Tibial artery (tissue), 4 donors: ENCODE measurements around the gene TEX29.

ENCODE experiments used
- DNase-seq, 2 donors: peaks; one replicate each; pipeline ENCODE4 v3.0.0-alpha.2; 2019
- H3K27ac ChIP-seq, 2 donors: fragments of 200-600 bp; sonication (generic) in 1 of 2; 1 replicate in 1 of 2; 2 replicates in 1 of 2; pipeline ENCODE4 v1.5.1; 2018 to 2019; ENCODE audit warnings: mild to moderate bottlenecking in 1 of 2
- H3K27me3 ChIP-seq, 2 donors: fragments of 200-600 bp; sonication (generic) in 1 of 2; one replicate each; pipeline versions ENCODE4 v1.5.1 to v1.6.0; 2016 to 2019
- H3K36me3 ChIP-seq, 3 donors: fragments of 200-600 bp; sonication (generic) in 2 of 3; one replicate each; pipeline ENCODE4 v1.5.1; 2016 to 2019; ENCODE audit warnings: mild to moderate bottlenecking in 2 of 3
- H3K4me1 ChIP-seq, 4 donors: fragments of 200-600 bp; sonication (generic) in 2 of 4; 1 replicate in 3 of 4; 2 replicates in 1 of 4; pipeline ENCODE4 v1.5.1; 2016 to 2019
- H3K4me3 ChIP-seq, 2 donors: fragments of 200-600 bp; sonication (generic) in 1 of 2; 1 replicate in 1 of 2; 2 replicates in 1 of 2; pipeline ENCODE4 v1.5.1; 2018 to 2019; ENCODE audit warnings: mild to moderate bottlenecking in 2 of 2
- H3K9me3 ChIP-seq, 3 donors: fragments of 200-600 bp; sonication (generic) in 1 of 3; one replicate each; pipeline ENCODE4 v1.5.1; 2016 to 2019
- intact Hi-C: fragments of 100-400 bp; cut with DNase I; formaldehyde crosslinking; loops from one replicate; pipeline ENCODE4 v1.15.0; 2023; ENCODE audit warnings: low total_unique reads
- TF ChIP-seq, protein P1 (sequence below), 2 experiments: fragments of 200-600 bp in 1 of 2; fragments of 450-650 bp in 1 of 2; IDR thresholded peaks; one replicate each; pipeline ENCODE4 v1.5.1; 2017 to 2019; ENCODE audit warnings: antibody characterized with exemption in 2 of 2, mild to moderate bottlenecking in 1 of 2, moderate library complexity in 1 of 2

TEX29 gene

DNA sequence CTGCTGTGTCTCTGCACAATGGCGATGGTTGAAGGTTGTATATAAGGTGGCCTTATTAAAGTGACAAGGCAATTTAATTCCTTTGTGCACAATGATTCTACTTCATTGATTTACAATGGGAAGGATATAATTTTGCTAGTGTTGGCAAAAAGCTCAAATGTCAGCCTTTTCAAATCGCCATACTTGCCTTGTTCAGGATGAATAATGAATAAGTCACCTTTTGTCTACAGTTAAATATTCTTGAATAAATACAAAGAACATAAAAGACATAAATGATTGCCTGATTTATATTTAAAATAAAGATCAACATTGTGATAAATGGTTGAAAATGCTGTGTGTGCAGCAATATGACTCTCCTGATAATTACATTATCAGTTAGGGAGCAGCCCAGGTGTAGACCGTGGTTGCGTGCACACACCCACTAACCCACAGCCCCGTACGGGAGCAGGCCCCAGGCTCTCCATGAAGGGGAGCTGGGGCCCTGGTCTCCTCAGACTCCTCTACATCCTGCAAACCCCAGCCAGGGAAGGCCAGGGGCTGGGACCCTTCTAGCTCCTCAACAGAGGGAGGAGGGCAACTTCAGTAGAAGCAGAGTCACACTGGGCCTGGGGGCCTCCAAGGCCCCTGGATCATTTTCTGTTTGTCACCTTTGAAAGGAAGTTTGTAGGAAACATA is 64.9 kb downstream of the TEX29 start:
- peak in 1 of 2 donors; percentile 39 for DNase-seq
- Histone ChIP-seq H3K4me3 (no peak overlapping the region), H3K27ac (no peak overlapping the region), H3K4me1 (no peaks in the 10 kb centered on the region), H3K27me3 (peaks cover 0 to 4% of the 10 kb centered on the region in 2 donors), H3K36me3 (no peaks in the 10 kb centered on the region), H3K9me3 (no peaks in the 10 kb centered on the region)
- intact Hi-C loops = no loop called here
- TF ChIP-seq, protein P1, sequence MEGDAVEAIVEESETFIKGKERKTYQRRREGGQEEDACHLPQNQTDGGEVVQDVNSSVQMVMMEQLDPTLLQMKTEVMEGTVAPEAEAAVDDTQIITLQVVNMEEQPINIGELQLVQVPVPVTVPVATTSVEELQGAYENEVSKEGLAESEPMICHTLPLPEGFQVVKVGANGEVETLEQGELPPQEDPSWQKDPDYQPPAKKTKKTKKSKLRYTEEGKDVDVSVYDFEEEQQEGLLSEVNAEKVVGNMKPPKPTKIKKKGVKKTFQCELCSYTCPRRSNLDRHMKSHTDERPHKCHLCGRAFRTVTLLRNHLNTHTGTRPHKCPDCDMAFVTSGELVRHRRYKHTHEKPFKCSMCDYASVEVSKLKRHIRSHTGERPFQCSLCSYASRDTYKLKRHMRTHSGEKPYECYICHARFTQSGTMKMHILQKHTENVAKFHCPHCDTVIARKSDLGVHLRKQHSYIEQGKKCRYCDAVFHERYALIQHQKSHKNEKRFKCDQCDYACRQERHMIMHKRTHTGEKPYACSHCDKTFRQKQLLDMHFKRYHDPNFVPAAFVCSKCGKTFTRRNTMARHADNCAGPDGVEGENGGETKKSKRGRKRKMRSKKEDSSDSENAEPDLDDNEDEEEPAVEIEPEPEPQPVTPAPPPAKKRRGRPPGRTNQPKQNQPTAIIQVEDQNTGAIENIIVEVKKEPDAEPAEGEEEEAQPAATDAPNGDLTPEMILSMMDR (IDR thresholded peaks at IDR 0.05) = no peak

DNA sequence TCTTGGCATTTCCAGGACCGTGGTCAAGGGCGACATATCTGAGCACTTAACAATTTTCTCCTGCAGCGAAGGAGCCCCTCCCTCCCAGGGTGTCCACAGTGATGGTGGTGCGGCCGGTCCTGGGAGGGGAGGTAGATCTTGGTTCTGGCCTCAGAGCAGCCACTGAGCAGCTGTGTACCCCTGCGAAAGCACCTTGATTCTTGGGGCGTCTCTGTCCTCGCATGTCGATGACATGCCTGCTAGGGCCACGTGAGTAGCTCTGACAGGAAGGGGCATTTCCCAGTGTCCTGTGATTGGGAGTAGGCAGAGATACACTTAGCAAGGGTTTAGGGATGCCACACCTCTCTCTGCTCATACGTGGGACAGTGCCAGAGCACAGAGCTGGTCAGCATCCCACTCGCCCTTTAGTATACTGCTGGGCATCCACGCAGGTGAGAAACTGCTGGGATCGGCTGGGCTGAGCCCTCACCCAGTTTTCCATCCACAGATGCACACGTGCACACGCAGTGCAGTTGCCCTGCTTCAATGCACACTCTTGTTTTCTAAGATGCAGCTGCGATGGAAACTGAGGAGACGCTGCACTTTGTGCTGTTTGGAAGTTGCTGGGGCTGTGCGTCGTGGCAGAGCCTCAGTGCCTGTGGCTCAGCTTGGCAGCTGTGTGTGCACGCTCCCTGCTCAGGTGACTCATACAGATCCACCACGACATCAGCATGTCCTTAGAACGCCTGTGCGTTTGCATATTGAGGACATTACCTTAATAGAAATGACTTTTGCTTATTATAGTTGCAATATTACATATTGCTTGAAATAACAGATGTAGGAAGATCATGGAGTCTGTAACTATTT is 66.8 kb downstream of the TEX29 start:
- intact Hi-C loops = no loop called here

DNA sequence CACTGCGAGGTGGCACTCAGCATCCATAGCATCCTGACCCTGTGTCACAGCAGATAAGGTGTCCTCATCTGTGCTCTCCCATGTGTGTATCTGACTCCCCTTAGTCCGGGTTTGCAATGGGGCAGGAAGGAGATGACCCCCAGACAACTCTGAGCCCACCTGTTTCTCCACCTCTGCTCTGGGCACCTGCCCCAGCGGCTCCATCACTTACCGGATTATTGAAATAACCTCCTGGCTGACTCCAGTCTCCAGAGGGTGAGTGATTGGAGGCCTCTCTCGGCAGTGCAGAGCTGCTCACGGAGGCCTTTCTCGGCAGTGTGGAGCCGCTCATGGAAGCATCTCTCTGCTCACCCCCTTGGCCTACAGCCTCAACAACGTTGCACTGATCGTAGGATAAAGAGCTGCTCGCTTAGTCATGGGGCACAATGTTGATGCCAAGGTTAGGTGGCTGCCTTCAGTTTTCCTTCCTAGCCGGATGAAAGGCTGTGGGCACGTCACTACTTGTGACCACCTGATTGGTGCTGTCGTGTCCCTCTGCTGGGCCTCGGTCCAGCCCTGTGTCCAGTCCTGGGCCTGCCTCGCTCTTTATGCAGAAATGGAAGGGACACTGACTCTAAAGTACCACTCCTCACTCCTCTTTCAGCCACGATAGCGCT is 67.6 kb downstream of the TEX29 start:
- H3K4me3 ChIP-seq = no peak overlapping the region
- H3K9me3 ChIP-seq = no peaks in the 10 kb centered on the region
- intact Hi-C loops = no loop called here
- TF ChIP-seq, protein P1 (IDR thresholded peaks at IDR 0.05) = no peak
- no peaks in the 10 kb centered on the region for H3K36me3 ChIP-seq
- H3K4me1 ChIP-seq = no peaks in the 10 kb centered on the region
- H3K27me3 ChIP-seq = no peaks in the 10 kb centered on the region
- DNase-seq = peak; percentile 9 to 53
- no peak overlapping the region for H3K27ac ChIP-seq

More for the DNA sequence above, 66.8 kb downstream of the TEX29 start:
- Histone ChIP-seq H3K27ac (no peak overlapping the region), H3K36me3 (no peaks in the 10 kb centered on the region), H3K4me3 (no peak overlapping the region), H3K27me3 (peaks cover 0 to 4% of the 10 kb centered on the region in 2 donors), H3K9me3 (no peaks in the 10 kb centered on the region), H3K4me1 (no peaks in the 10 kb centered on the region)
- TF ChIP-seq, protein P1 (IDR thresholded peaks at IDR 0.05) = no peak
- peak; percentile 2 to 35 for DNase-seq

DNA sequence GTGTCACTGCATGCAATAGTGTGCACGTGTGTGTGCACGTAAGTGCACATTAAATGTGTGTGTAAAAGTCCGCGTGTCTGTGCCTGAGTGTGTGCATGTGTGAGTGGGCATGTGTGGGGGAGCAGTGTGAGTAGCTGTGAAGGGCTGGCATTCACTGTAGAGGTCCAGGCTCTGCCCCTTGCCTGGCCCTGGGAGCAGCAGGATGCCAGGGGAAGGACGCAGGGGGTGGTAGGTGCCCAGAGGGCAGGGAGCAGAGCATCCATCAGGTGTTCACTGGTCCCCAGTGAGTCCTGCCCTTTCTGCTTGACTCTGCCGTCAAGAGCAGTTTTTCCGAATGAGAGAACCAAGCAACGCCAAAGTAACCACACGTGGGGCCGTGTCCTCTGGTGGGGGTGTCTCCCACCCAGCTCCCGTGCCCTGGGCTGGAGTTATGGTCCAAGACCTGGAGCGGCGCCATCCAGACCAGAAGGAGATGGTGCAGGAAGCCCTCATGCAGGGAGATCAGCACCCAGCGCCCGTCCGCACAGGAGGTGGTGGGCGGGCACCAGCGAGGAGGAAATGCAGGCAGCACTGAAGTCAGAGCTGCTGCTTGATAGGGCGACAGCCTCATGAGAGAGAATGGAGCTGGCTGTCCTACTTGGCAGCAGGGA is 68.5 kb downstream of the TEX29 start:
- H3K9me3 ChIP-seq = no peaks in the 10 kb centered on the region

More for the DNA sequence above, 68.5 kb downstream of the TEX29 start:
- peak; percentile 17 to 40 for DNase-seq
- H3K27me3 ChIP-seq = no peaks in the 10 kb centered on the region
- no peak overlapping the region for H3K4me3 ChIP-seq
- TF ChIP-seq, protein P1 (IDR thresholded peaks at IDR 0.05) = no peak
- no peaks in the 10 kb centered on the region for H3K36me3 ChIP-seq
- H3K27ac ChIP-seq = no peak overlapping the region
- intact Hi-C loops = no loop called here
- no peaks in the 10 kb centered on the region for H3K4me1 ChIP-seq
